ENCODE data around the gene CEACAM19.
A peak's percentile ranks its signal among the peaks of the same experiment; 100 is the strongest.
"Not testable (repeated sequence)": the region's sequence is repeated elsewhere in the genome, so short reads cannot be mapped to it uniquely, and the experiment has no call there.

Gene CEACAM19, protein sequence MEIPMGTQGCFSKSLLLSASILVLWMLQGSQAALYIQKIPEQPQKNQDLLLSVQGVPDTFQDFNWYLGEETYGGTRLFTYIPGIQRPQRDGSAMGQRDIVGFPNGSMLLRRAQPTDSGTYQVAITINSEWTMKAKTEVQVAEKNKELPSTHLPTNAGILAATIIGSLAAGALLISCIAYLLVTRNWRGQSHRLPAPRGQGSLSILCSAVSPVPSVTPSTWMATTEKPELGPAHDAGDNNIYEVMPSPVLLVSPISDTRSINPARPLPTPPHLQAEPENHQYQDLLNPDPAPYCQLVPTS

DNA sequence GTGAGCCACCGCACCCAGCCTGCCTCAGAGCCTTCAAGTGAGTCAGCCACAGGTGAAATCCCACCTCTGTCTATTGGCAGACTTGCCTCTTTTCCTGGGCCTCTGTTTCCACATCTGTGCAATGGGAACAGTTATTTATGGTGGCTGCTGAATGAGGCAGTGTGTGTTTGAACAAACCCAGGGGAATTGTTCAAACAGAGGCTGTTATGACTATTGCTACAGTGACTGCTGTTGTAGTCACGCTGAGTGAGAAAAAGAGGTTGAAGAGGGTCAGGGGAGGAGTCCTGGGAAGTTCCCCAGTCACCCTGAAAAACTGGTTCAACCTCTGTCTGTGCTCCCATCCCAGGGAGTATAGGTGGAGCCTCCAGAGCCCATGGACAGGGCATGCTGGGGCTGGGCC lies at the start of gene CEACAM19:
CEACAM19 (plus strand) TSS at position 83 of the 400 bp plus-strand sequence. CDS start 450 bp downstream, outside the sequence.
- DNase-seq: no peak

DNA sequence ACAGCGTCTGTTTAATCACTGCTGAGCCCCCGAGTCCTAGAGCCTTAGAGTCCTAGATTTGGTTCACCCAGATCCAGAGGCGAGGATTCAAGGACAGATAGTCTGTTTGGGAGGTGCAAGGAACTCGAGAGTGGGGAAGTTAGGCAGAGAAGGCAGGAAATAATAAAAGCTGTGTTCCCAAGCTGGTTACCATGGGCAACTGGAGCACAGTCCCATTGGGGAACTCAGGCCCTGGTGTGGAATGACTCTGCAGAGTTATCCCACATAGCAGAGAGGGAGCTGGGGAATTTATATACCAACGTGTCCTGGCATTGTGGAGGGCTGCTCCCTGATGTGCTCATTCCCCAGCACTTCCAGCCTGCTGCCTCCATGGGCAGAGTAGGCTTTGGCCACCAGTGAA lies 48.2 kb upstream of the CEACAM19 start:
- peak; percentile 65 to 68 (median 68) for DNase-seq

DNA sequence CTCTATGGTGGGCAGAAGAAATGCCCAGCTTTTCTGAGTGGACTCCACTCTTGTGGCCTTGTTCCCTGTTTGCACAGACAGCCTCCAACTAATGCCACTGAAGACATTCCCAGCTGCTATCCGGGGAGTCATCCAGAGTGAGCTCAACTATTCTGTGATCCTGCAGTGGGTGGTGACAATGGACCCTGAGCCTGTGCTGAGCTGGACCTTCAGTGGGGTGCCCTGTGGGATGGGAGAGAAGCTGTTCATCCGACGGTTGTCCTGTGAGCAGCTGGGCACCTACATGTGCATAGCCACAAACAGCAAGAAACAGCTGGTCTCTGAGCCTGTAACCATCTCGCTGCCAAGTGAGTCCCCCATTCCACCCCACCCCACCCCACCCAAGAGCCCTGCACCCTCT lies 47.7 kb upstream of the CEACAM19 start:
- DNase-seq: no peak

DNA sequence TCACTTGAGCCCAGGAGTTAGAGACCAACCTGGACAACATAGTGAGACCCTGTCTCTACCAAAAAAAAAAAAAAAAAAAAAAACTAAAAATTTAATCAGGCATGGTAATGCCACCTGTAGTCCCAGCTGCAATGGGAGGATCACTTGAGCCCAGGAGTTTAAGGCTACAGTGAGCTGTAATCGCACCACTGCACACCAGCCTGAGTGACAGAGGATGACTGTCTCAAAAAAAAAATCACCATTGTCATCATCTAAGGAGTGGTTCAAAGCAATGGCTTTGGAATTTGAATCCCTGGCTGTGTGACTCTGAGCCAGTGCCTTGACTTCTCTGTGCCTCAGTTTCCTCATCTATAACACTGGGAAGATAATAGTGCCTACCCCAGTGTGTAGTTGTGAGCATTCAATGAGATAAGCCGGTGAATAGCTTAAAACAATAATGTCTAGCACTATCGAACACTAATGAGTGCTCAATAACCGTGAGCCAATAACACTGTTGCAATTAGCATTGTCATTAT lies 46.4 kb upstream of the CEACAM19 start:
- DNase-seq: no peak

DNA sequence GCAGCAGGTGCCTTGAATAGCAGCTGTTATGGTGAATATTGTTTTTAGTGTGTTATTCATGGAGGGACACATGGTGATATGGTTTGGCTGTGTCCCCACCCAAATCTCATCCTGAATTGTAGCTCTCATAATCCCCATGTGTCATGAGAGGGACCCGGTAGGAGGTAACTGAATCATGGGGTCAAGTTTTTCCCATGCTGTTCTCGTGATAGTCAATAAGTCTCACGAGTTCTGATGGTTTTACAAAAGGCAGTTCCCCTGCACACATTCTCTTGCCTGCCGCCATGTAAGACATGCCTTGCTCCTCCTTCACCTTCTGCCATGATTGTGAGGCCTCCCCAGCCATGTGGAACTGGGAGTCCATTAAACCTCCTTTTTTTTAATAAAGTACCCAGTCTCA lies 45.6 kb upstream of the CEACAM19 start:
- not testable (repeated sequence) for DNase-seq

DNA sequence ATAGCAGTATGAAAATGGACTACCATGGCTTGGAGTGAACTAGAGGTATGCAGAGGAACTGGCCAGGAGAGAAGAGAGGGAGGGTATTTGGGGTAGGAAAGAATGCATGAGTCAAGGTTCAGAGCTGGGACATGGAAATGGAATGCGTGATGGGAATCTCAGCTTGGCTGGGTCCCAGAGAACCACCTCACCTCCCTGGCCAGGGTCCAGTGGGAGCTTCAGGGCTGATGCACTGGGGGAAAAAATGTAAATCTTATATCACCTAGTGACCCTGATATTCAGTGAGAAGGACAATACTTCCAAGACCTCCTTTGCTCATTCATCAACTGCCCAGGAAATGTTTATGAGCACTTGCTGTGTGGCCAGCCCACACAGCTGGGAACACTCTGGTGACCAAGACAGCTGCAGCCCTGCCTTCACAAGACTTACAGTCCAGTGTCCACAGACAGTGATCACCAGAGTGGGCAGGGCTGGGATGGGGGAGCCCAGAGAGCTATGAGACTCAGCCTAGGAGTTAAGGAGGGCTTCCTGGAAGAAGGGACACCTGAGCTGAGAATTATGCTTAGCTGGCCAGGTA lies 45.1 kb upstream of the CEACAM19 start:
- DNase-seq: no peak

DNA sequence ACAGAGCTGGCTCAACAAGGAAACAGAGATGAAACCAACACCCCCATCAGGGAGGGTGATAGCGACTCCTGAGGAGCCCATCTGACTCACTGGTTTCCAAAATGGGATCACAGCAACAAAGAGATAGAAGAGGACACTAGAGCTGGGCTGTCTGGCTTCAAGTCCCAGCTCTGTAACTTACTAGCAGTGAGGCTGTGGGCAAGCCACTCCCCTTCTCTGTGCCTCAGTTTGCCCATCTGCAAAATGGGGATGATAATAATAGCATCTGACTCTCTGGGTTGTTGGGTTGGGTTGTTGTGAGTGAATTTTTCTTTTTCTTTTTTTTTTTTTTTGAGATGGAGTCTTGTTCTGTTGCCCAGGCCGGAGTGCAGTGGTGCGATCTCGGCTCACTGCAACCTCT lies 43.7 kb upstream of the CEACAM19 start:
- no peak for DNase-seq

DNA sequence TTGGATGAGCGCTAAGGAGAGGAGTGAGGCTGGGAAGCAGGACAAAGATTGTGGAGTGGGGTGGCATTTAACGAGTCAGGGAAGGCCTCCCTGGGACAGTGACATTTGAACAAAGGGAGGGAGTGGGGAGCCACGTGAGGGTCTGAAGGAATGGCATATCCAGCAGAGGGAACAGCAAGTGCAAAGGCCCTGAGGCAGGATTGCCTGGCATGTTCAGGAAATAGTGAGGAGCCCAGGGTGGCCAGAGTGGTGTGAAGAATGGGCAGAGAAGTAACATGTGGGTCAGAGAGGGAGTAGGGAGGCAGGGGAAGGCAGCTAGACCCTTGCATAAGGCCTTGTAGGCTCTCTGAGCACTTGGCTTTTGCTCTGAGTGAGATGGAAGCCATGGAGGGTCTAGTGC lies 42.5 kb upstream of the CEACAM19 start:
- DNase-seq: no peak

DNA sequence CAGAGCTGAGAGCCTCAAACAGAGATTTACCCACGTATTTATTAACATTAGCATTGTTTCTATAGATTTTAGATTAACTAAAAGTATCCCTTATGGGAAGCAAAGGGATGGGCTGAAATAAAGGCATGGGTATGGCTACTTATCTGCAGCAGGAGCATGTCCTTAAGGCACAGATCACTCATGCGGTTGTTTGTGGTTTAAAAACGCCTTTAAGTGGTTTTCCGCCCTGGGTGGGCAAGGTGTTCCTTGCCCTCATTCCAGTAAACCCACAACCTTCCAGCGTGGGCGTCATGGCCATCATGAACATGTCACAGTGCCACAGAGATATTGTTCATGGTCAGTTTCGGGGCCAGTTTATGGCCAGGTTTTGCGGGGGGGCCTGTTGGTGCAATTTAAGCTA lies 39.7 kb upstream of the CEACAM19 start:
- not testable (repeated sequence) for DNase-seq

DNA sequence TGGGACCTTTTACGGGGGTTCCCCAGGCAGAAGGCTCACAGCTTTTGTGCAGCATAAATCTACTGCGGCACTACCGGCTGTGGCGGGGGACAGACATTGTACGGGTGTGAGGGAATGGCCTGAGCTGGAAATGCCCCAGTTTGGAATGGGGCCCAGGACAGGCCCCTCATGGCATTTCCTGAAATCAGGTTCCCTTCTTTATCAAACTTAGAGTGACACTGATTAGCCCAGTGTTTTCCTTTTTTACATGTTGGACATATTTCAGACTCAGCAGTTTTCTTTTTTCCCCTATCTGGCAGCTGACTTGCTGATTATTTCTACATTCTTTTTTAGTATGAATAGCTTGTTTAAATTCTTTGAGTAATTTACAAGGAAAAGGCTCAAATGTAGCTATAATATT lies 37.2 kb upstream of the CEACAM19 start:
- DNase-seq: not testable (repeated sequence)

DNA sequence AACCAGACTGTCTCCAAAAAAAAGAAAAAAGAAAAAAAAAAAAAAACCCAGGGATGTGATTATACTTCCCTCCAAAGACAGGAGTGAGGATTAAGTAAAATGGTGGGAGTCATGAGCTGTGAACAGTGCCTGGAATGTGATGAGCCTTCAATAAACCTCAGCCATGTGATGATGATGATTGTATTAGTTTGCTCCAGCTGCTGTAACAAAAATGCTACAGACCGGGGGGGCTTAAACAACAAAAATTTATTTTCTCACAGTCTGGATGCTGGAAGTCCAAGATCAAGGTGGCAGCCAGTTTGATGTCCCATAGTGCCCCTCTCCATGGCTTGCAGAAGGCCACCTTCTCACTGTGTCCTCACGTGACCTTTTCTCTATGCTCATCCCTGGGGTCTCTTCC lies 36.5 kb upstream of the CEACAM19 start:
- no peak for DNase-seq

DNA sequence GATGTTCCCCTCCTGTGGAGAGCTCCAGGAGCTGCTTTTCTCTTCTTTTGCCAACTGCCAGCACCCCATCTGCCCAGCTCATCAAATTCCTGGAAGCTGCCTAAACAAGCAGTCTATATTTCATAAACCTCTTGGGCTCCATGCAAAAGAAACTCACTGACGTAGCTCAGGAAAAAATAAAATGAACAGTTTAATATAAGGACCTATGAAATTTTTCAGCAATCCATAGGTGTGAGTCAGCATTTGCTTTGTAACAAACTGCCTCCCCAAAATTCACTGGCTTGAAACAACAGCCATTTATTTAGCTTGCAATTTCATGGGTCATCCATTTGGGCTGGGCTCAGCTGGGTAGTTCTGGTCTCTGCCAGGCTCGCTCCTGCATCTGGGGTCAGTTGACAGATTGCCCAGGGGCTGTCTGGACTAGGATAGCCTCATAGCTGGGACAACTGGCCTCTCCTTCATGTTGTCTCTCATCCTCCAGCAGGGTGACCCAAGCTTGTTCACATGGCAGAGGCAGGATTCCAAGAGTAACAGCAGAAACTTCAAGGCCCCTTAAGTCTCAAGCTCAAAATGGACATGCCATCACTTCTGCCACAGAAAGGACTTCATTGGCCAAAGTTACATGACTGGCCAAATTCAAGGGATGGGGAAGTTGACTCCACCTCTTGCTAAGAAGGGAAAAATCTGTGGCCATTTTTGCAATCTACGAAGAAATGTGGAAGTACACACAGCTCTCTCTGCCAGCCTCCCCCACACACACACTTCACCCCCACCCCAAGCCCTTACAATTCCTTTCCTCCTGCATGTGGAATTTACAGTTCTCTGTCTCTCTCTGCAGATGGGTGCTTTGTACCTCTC lies 35.5 kb upstream of the CEACAM19 start:
- peak; percentile 84 to 91 (median 90) for DNase-seq

DNA sequence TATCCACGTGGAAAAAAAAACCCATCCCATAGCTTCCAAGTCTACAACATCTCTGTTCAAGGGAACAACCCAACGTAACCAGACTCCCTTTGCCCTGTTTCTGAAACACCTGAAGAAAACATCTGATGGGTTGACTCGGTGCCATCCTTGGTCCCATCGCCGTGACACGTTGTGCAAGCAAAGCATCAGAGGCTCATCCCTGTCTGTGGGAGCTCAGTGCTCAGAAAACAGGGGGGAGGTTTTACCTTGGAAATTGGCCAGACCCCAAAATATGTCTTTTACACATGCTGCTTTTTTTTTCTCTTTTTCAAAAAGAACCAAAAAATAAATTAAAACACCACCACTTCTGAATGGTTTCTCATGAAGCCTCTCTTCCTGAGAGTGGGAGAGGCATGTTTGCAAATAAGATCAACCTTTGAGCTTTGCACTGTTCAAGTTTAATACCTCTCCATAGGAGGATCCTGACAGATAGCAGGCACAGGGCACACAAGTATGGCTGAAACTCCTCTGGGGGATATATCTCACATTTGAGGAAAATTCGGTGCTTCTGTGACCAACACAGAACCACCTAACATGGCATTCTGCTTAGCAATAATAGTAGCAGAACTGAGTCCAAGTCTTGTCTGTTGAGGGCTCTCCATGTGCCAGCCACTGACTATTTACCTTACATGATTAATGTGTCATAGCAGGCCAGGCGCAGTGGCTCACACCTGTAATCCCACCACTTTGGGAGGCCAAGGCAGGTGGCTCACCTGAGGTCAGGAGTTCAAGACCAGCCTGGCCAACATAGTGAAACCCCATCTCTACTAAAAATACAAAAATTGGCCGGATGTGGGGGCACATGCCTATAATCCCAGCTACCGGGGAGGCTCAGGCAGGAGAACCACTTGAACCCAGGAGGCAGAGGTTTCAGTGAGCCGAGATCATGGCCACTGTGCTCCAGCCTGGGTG lies 34.6 kb upstream of the CEACAM19 start:
- no peak for DNase-seq

DNA sequence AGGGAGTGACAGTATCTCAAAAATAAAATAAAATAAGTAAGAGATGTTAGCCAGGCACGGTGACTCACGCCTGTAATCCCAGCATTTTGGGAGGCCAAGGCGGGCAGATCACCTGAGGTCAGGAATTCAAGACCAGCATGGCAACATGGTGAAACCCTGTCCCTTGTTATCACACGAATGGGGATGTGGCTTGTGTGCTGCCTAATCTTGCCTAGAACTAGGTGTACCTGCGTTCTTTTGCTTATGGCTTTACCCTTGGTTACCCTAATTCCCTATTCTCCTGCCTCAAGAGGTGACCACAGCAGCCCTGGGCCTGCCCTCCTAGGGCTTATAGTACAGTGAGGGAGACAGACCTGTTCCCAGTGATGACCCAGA lies 33.9 kb upstream of the CEACAM19 start:
- DNase-seq: no peak

DNA sequence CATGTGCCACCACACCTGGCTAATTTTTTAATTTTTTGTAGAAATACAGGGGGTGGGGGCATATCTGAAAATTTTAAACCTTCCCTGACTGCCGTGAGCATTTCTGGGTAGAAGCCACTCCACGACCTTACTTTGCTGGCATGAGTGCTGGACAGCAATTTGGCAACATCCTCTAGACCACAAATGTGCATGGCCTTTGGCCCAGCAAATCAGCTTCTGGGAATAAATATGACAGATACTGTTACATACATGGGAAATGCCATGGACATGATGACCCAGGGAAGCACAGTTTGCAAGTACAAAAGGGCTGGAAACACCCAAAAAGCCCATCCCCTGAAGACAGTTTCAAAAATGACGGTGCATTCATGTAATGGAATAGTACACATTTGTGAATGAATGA lies 30.8 kb upstream of the CEACAM19 start:
- peak; percentile 74 to 87 (median 74) for DNase-seq

DNA sequence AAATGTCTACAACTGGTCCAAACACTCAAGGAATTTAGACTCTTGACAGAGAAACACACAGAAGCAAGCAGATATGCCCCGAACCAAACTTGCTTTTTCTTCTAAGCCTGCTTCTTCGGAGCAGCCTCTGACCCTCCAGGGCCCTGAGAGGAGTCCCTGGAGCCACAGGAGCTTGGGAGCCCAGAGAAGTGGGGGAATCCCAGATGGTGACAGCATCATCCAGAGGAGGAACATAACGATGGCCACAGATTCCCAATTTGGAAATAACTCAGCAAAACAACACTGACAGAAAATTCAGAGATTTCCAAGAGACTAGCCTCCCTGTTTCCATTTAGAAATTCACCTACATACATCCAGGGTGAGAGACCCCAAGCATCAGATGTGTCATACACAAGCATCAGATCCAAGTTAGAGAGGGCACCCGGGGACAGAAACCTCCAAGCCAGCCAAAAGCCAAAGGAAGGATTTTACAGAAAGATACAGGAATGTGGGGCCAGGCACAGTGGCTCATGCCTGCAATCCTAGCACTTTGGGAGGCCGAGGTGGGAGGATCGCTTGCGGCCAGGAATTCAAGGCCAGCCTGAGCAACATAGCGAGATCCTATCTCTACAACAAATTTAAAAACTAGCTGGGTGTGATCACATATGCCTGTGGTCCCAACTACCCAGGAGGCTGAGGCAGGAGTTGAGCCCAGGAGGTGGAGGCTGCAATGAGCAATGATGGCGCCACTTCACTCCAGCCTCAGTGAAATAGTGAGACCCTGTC lies 29.6 kb upstream of the CEACAM19 start:
- DNase-seq: peak; percentile 74 to 84 (median 80)

DNA sequence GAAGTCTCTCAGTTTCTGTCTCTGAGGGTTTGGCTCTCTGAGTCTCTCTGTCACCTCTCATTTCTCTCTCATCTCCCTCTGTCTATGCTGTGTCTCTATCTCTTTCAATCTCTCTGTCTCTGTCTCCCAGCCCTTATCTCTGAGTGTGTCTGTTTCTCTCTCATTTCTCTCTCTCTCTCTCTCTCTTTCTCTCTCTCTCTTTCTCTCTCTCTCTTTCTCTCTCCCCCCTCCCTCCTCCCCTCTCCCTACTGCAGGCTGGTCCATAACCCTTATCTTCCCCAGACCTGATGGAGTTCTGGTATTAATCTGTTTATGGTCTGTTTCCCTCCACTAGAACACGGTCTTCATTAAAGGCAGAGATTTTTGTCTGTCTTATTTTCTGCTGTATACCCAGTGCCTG lies 28.9 kb upstream of the CEACAM19 start:
- DNase-seq: no peak

DNA sequence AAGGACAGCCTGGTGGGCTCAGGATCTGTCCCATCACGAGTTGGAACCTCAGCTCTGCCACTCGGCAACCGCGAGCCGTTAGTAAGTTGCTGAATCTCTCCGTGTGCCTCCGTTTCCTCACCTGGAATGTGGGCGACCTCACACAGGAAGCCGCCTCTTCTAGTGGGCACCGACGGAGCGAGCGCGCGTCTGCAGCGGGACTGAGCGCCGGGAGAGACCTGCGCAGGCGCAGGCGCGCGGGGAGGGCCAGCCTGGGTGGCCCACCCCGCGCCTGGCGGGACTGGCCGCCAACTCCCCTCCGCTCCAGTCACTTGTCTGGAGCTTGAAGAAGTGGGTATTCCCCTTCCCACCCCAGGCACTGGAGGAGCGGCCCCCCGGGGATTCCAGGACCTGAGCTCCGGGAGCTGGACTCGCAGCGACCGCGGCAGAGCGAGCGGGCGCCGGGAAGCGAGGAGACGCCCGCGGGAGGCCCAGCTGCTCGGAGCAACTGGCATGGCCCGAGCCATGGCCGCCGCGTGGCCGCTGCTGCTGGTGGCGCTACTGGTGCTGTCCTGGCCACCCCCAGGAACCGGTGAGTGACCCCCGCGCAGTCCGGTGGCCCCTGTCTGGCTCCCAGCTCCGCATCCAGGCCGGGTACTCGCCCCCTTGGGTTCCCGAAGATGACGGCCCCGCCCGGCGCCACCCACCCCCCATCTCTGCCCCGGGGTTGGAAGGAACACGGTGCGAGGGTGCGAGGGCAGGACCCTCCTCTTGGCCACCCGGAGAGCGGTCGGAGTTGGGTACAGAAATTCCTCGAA lies 27.5 kb upstream of the CEACAM19 start, which contains the start of gene PVR:
PVR (plus strand) TSS at position 306 of the 797 bp plus-strand sequence; CDS start at position 493, 187 bp downstream.
- DNase-seq: peak; percentile 92 to 97 (median 94)

DNA sequence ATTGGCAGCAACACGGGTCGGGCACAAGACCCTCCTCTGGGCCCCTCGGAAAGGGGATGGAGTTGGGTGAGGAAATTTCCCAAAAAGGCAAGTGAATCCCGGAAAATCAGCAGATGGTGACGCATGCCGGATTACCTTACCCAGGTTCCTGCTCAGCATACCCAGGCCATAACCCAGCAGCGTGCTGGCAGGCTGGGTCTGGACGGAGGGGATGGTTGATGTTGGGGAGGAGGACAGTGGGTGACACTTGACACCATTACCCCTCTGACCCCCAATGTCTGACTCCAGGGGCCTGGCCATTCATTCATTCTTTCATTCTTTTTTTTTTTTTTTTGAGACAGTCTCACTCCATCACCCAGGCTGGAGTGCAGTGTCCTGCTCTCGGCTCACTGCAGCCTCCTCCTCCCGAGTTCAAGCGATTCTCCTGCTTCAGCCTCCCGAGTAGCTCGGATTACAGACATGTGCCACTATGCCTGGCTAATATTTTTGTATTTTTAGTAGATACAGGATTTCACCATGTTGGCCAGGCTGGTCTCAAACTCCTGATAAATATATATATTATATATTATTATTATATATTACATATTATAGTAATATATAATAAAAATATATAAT lies 26.8 kb upstream of the CEACAM19 start:
- DNase-seq: peak; percentile 40 to 67 (median 57)

DNA sequence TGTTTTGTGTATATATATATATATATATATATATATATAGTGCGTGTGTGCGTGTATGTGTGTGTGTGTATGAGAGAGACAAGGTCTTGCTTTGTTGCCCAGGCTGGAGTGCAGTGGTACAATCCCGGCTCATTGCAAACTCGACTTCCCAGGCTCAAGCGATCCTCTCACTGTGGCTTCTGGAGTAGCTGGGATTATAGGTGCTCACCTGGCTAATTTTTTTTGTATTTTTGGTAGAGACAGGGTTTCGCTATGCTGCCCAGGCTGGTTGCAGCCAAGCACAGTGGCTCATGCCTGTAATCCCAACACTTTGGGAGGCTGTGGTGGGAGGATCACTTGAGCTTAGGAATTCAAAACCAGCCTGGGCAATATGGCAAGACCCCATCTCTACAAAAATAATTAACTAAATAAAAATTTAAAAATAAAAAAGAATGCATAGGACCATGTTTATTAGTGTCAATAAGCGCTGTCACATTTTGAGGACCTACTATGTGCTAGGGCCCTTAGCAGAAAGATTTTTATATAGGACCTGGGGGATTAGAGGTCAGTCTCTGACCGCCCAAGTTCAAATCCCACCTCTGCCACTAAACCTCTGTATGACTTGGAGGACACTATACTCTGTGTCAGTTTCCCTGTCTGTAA lies 25.8 kb upstream of the CEACAM19 start:
- DNase-seq: no peak
